A673 (cell line): Measurements from ENCODE around the gene HDGF. TPM values are rescaled to one million over a fixed set of nuclear protein-coding genes. Genes with fewer than 3 reads are reported as not detected.

Source experiments
- BruUV-seq: library from RNA; stranded (reverse); fragments of 400-500 nt; replicated peaks from 2 replicates; lab custom pipeline; 2021; lab: Mats Ljungman, UMichigan
- CTCF ChIA-PET: fragments of 300-600 bp; sonication (Branson Sonifier 250); formaldehyde crosslinking; loops from one replicate; lab custom pipeline; 2022; ENCODE audit warnings: antibody characterized with exemption; lab: Charles Lee
- POLR2A ChIA-PET: fragments of 300-600 bp; sonication (Branson Sonifier 250); formaldehyde crosslinking; loops from one replicate; lab custom pipeline; 2022; ENCODE audit warnings: antibody characterized with exemption; ENCODE audit not compliant: low non-redundant PET; lab: Charles Lee
- DNase-seq: peaks from one replicate; pipeline ENCODE4 v3.0.0-alpha.2; 2015; ENCODE audit warnings: low spot score
- H3K27ac ChIP-seq: fragments of 200-600 bp; sonication (generic); 2 replicates; pipeline ENCODE4 v1.5.1; 2016; ENCODE audit warnings: mixed run types, low read depth, mild to moderate bottlenecking, mixed read lengths, antibody characterized with exemption, low read length; ENCODE audit not compliant: poor library complexity, severe bottlenecking
- H3K27me3 ChIP-seq: fragments of 200-600 bp; sonication (generic); replicated peaks from 2 replicates; pipeline ENCODE4 v1.6.1; 2017; ENCODE audit warnings: mixed run types, low read depth, mild to moderate bottlenecking, mixed read lengths, antibody characterized with exemption, low read length; ENCODE audit not compliant: insufficient read depth, poor library complexity
- H3K36me3 ChIP-seq: fragments of 200-600 bp; sonication (generic); 2 replicates; pipeline ENCODE4 v1.6.1; 2016; ENCODE audit warnings: mixed run types, mild to moderate bottlenecking, mixed read lengths, antibody characterized with exemption, low read length; ENCODE audit not compliant: insufficient read depth, poor library complexity, severe bottlenecking
- H3K4me1 ChIP-seq: fragments of 200-600 bp; sonication (generic); 2 replicates; pipeline ENCODE4 v1.6.1; 2017; ENCODE audit warnings: mixed run types, mild to moderate bottlenecking, mixed read lengths, antibody characterized with exemption, low read length; ENCODE audit not compliant: insufficient read depth, poor library complexity, severe bottlenecking
- H3K4me3 ChIP-seq: fragments of 200-600 bp; sonication (generic); 2 replicates; pipeline ENCODE4 v1.5.1; 2016; ENCODE audit warnings: low read depth, mixed run types, mild to moderate bottlenecking, mixed read lengths, low read length; ENCODE audit not compliant: poor library complexity, severe bottlenecking
- H3K9me3 ChIP-seq: fragments of 200-600 bp; sonication (generic); 2 replicates; pipeline ENCODE4 v1.6.1; 2016; ENCODE audit warnings: mixed run types, low read depth, mild to moderate bottlenecking, mixed read lengths, antibody characterized with exemption, low read length; ENCODE audit not compliant: poor library complexity, severe bottlenecking
- CTCF ChIP-seq: fragments of 300-800, 200-600 bp; sonication (generic); conservative IDR thresholded peaks from 2 replicates; pipeline ENCODE4 v1.5.1; 2017; ENCODE audit warnings: low read depth, mild to moderate bottlenecking, antibody characterized with exemption, low read length, moderate library complexity, mixed read lengths
- EZH2 ChIP-seq: fragments of 200-600 bp; sonication (generic); IDR thresholded peaks from 2 replicates; pipeline ENCODE4 v1.6.1; 2017; ENCODE audit warnings: borderline replicate concordance, low read depth, mild to moderate bottlenecking, mixed read lengths, antibody characterized with exemption, low read length; ENCODE audit not compliant: poor library complexity, severe bottlenecking
- intact Hi-C: fragments of 100-400 bp; cut with micrococcal nuclease; formaldehyde crosslinking; loops from one replicate; pipeline ENCODE4 v1.10.0; 2022; ENCODE audit not compliant: unreplicated experiment
- total RNA-seq: library from RNA; stranded (reverse); gene quantifications from 2 replicates; pipeline ENCODE4 v1.2.3, GENCODE V29; 2021

HDGF gene
- total RNA-seq, 1 experiment from 2014 or later = 536 TPM

DNA sequence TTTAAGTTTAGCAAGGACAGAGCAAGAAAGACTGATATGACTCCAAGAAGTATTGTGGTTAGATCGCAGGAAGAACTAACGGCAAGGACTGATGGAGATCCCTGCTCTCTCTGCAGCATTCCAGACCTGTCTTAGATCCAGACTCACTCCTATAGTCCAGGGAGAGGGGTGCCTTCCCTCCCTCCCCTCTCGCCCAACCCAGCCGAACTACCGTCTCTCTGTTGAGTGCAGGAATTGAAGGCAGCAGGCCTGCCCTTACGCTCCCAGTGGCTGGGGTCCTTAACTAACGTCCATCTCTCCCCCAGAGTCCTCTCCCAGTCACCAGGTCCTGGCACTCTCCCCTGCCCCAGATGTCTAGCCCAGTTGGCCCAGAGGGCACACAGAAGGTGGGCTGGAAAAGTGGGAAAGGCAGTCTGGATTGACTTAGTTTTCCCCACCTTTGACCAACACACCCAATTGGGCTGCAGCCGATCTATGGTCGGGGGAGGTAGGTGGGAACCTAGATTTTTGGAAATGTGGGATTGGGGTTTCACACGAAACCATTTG is 47.2 kb downstream of the HDGF start:
- H3K36me3 ChIP-seq = no peaks in the 10 kb centered on the region
- no peaks in the 10 kb centered on the region for H3K9me3 ChIP-seq
- intact Hi-C loops = no loop called here
- no peak for DNase-seq
- CTCF ChIA-PET = interaction anchor here (1.2 to 3.8 kb wide), 2 partner anchors 15 to 156 kb away, joined by 5 to 34 read pairs; no protein-coding TSS in a partner anchor
- no peak overlapping the region for H3K4me3 ChIP-seq
- no TSS peak for BruUV-seq
- POLR2A ChIA-PET = no interaction called here
- H3K27me3 ChIP-seq = peaks cover 5% of the 10 kb centered on the region
- peaks cover 34% of the 10 kb centered on the region for H3K4me1 ChIP-seq
- TF ChIP-seq CTCF (no peak), EZH2 (no peak)
- H3K27ac ChIP-seq = no peak overlapping the region

GRCh38 chr1:156703741-156704140 is 47.7 kb downstream of the HDGF start:
- no TSS peak for BruUV-seq

GRCh38 chr1:156703336-156703735 is 48.1 kb downstream of the HDGF start:
- intact Hi-C loops = no loop called here
- H3K36me3 ChIP-seq = no peaks in the 10 kb centered on the region
- H3K4me1 ChIP-seq = peaks cover 34% of the 10 kb centered on the region
- peaks cover 5% of the 10 kb centered on the region for H3K27me3 ChIP-seq
- H3K9me3 ChIP-seq = no peaks in the 10 kb centered on the region
- DNase-seq = no peak
- no peak for TF ChIP-seq EZH2
- no peak for TF ChIP-seq CTCF
- H3K27ac ChIP-seq = no peak overlapping the region
- ChIA-PET POLR2A (no interaction called here), CTCF (interaction anchor here (0.9 to 3.8 kb wide), 3 partner anchors 14 to 156 kb away, joined by 5 to 34 read pairs (median 7); no protein-coding TSS in a partner anchor)
- no peak overlapping the region for H3K4me3 ChIP-seq
- no TSS peak for BruUV-seq

More at GRCh38 chr1:156703741-156704140, 47.7 kb downstream of the HDGF start:
- DNase-seq = peak; percentile 73
- TF ChIP-seq CTCF (no peak), EZH2 (no peak)
- ChIA-PET POLR2A (no interaction called here), CTCF (interaction anchor here (0.9 to 3.8 kb wide), 3 partner anchors 14 to 156 kb away, joined by 5 to 34 read pairs (median 7); no protein-coding TSS in a partner anchor)
- intact Hi-C loops = no loop called here
- H3K9me3 ChIP-seq = no peaks in the 10 kb centered on the region
- H3K36me3 ChIP-seq = no peaks in the 10 kb centered on the region
- peaks cover 5% of the 10 kb centered on the region for H3K27me3 ChIP-seq
- no peak overlapping the region for H3K4me3 ChIP-seq
- H3K4me1 ChIP-seq = peaks cover 34% of the 10 kb centered on the region
- H3K27ac ChIP-seq = no peak overlapping the region
